ENCODE measurements around the gene GNAI2.

DNA sequence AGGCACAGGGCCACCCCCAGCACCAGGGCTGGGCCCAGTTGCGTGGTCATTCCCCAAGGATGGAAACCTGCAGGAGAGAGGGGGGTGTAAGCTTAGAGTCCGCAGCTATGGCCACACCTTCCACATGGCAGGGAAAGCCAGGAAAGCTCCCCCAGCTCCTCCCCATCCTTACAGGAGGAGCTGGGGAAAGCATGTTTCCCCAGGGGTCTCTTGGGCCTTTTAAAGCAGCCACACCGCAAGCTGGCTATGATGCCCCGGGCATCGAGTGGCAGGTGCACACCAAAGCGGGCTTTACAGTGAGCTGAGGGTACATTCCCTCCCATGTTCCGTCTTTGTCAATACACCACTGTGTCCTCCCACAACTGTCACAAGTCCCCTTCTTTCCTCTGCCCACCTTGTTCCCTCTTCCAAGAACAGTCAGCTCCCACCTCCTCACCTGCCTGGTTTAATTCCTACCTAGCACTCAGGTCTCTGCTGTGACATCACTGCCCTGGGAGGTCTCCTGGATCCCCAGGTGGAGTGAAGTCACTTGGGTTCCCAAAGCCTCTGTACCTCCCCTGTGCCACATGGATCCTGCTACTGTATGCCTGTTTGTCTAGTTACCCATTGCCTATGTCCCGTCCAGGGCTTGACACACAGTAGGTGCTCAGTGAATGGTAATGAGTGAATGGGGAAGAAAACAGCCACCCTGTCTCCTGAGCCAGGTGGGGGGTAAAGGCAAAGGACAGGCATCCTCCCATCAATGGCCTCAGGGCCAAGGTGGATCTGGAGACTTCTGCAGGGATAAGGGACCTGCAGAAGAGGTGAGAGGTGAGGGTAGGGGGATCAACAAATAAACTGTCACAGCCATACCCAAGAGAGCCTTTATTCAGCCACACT lies 59.8 kb downstream of the GNAI2 start:
- TF ChIP-seq POLR2A (IDR thresholded peaks at IDR 0.05; ENCODE audit: low read depth, low read length), result no peak
- no peak for TF ChIP-seq POLR2AphosphoS5 (IDR thresholded peaks at IDR 0.05; ENCODE audit: low read depth, low read length)
- TF ChIP-seq TAF1 (IDR thresholded peaks at IDR 0.05; ENCODE audit: low read depth, low read length), result no peak
- TF ChIP-seq SPI1 (IDR thresholded peaks at IDR 0.05; ENCODE audit: low read depth, low read length), result no peak
- no peak for TF ChIP-seq POU2F2 (IDR thresholded peaks at IDR 0.05; ENCODE audit: low read depth, low read length)

All from GM12891 (cell line).